Endothelial cell of umbilical vein (primary cell): ENCODE results near the gene LYRM4.

ENCODE experiments used
- EZH2 ChIP-seq: IDR thresholded peaks from 2 replicates; pipeline ENCODE4 v1.6.1; 2012; ENCODE audit warnings: borderline replicate concordance, low read depth, mild to moderate bottlenecking, moderate library complexity, low read length, inconsistent platforms; ENCODE audit not compliant: severe bottlenecking
- POLR2A ChIP-seq: IDR thresholded peaks from 2 replicates; pipeline ENCODE4 v1.6.1; 2012; ENCODE audit warnings: low read depth, mild to moderate bottlenecking, control low read depth, low read length
- POLR2AphosphoS5 ChIP-seq: IDR thresholded peaks from 2 replicates; pipeline ENCODE4 v1.6.1; 2012; ENCODE audit warnings: low read depth, mild to moderate bottlenecking, control low read depth, low read length, moderate library complexity; ENCODE audit not compliant: insufficient read depth

GRCh38 chr6:5202206-5202605 lies 58.5 kb downstream of the LYRM4 start:
- TF ChIP-seq EZH2 = no peak
- no peak for TF ChIP-seq POLR2A
- no peak for TF ChIP-seq POLR2AphosphoS5
